ENCODE measurements around the gene ZNF71. TPM values are rescaled to one million over a fixed set of nuclear protein-coding genes. Genes with fewer than 3 reads are reported as not detected.

Gene ZNF71
- total and polyA plus RNA-seq, 8 donors: 2.1 to 18.2 (median 6.6) TPM; not detected in 1

DNA sequence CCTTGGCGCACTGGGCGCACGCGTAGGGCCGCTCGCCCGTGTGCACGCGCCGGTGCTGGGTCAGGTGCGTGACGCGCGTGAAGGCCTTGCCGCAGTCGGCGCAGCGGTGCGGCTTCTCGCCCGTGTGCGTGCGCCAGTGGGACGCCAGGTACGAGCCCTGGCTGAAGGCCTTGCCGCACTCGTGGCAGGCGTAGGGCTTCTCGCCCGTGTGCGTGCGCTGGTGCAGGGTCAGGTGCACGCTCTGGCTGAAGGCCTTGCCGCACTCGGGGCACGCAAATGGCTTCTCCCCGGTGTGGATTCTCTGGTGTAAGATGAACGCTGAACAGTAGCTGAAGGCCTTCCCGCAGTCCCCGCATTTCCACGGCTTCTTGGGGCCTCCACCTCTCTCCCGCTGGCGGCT, 69.4 kb downstream of the ZNF71 start:
- Histone ChIP-seq H3K27ac (no peak overlapping the region), H3K4me1 (peaks cover 0 to 7% (median 0%) of the 10 kb centered on the region in 4 donors), H3K27me3 (no peaks in the 10 kb centered on the region), H3K36me3 (peaks cover 0 to 49% (median 18%) of the 10 kb centered on the region in 4 donors), H3K9me3 (peaks cover 16 to 99% (median 56%) of the 10 kb centered on the region in 4 donors), H3K4me3 (no peak overlapping the region)
- DNase-seq: no peak
- 86 to 93% (median 90%) methylated on average over 16 to 43 of the region's 43 CpGs for WGBS, 5 donors
- intact Hi-C loops (cut with DNase I; ENCODE audit: low total_unique reads): no loop called here
- TF ChIP-seq POLR2AphosphoS5 (IDR thresholded peaks at IDR 0.05): no peak
- no peak for TF ChIP-seq POLR2A (IDR thresholded peaks at IDR 0.05)
- no peak for TF ChIP-seq CTCF (IDR thresholded peaks at IDR 0.05)
- no peak for TF ChIP-seq EP300 (IDR thresholded peaks at IDR 0.05)

DNA sequence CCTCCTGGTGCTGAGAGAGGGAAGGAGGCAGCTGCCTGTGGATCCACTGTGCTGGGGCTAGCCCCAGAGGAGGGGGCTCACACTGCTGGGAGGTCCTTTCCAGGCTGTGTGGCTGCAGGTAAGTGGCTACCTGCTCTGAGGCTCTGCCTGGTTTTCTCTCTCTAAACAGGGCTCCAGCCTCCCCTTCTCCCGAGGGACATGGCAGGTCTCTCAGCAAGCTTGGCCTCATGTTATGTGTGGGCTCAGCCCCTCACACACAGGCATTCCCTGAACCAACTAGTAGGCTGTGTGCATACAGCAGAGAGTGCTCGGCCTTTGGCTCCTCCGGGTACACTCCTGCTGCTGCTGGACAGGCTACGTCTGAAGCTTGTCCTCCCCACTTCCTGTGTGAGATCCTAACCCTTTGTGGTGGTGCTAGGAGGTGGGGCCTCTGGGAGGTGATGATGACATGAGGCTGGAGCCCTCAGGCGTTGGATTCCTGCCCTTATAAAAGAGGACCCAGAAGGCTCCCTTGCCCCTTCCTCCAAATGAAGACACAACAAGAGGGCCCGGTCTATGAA, 72.3 kb downstream of the ZNF71 start:
- WGBS, 5 donors: 68 to 90% (median 73%) methylated on average over 3 to 6 of the region's 6 CpGs
- no peak overlapping the region for H3K27ac ChIP-seq
- intact Hi-C loops (cut with DNase I; ENCODE audit: low total_unique reads): no loop called here

GRCh38 chr19:56668676-56669075, 73.6 kb downstream of the ZNF71 start:
- H3K4me3 ChIP-seq: no peak overlapping the region
- intact Hi-C loops (cut with DNase I; ENCODE audit: low total_unique reads): no loop called here
- 81 to 86% (median 85%) methylated on average over 9 of the region's 9 CpGs for WGBS, 5 donors
- H3K36me3 ChIP-seq: peaks cover 0 to 41% (median 12%) of the 10 kb centered on the region in 4 donors
- no peak for DNase-seq
- no peak overlapping the region for H3K27ac ChIP-seq
- peaks cover 0 to 22% (median 16%) of the 10 kb centered on the region in 4 donors for H3K4me1 ChIP-seq
- TF ChIP-seq CTCF (IDR thresholded peaks at IDR 0.05) (no peak), POLR2A (IDR thresholded peaks at IDR 0.05) (no peak)
- H3K27me3 ChIP-seq: no peaks in the 10 kb centered on the region
- peaks cover 8 to 86% (median 43%) of the 10 kb centered on the region in 4 donors for H3K9me3 ChIP-seq

More for the DNA sequence above, 72.3 kb downstream of the ZNF71 start:
- peaks cover 0 to 22% (median 16%) of the 10 kb centered on the region in 4 donors for H3K4me1 ChIP-seq
- no peak for DNase-seq
- H3K9me3 ChIP-seq: peaks cover 12 to 93% (median 49%) of the 10 kb centered on the region in 4 donors
- H3K27me3 ChIP-seq: no peaks in the 10 kb centered on the region
- H3K36me3 ChIP-seq: peaks cover 0 to 49% (median 18%) of the 10 kb centered on the region in 4 donors
- TF ChIP-seq EP300 (IDR thresholded peaks at IDR 0.05) (no peak), POLR2A (IDR thresholded peaks at IDR 0.05) (no peak), CTCF (IDR thresholded peaks at IDR 0.05) (no peak), POLR2AphosphoS5 (IDR thresholded peaks at IDR 0.05) (no peak)
- no peak overlapping the region for H3K4me3 ChIP-seq

GRCh38 chr19:56670401-56670960, 75.4 kb downstream of the ZNF71 start:
- Histone ChIP-seq H3K9me3 (peaks cover 0 to 72% (median 28%) of the 10 kb centered on the region in 4 donors), H3K27me3 (no peaks in the 10 kb centered on the region), H3K4me1 (peaks cover 0 to 22% (median 16%) of the 10 kb centered on the region in 4 donors), H3K4me3 (peak overlapping the region; percentile 56 to 74 (median 67)), H3K27ac (no peak overlapping the region), H3K36me3 (peaks cover 0 to 25% (median 0%) of the 10 kb centered on the region in 4 donors)
- intact Hi-C loops (cut with DNase I; ENCODE audit: low total_unique reads): no loop called here
- DNase-seq: no peak
- WGBS, 5 donors: 67 to 84% (median 80%) methylated on average over 13 to 17 of the region's 17 CpGs
- no peak for TF ChIP-seq POLR2A (IDR thresholded peaks at IDR 0.05)
- no peak for TF ChIP-seq POLR2AphosphoS5 (IDR thresholded peaks at IDR 0.05)
- TF ChIP-seq EP300 (IDR thresholded peaks at IDR 0.05): no peak
- TF ChIP-seq CTCF (IDR thresholded peaks at IDR 0.05): no peak
